ENCODE data around the gene ATRN.

ATRN gene

DNA sequence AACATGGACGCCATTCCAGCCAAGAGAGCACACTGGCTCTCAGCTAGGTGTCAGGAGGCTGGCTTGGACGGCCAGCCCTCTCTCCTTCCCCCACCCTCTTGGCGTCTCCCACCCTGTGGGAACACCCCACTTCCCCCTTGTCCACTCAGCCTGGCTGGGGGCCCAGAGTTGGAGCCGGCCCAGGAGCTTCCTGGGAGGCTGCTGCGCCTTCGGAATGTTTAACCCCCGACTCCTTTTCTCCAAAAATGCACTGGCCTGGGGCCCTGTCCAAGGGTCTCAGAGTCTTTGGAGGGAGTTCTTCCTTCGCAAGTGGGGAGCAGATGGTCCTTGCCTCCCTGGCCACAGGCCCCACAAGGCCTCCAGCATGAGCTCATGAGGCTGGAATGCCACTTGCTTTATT, 206.9 kb downstream of the ATRN start:
- DNase-seq (ENCODE audit: low spot score), result no peak

DNA sequence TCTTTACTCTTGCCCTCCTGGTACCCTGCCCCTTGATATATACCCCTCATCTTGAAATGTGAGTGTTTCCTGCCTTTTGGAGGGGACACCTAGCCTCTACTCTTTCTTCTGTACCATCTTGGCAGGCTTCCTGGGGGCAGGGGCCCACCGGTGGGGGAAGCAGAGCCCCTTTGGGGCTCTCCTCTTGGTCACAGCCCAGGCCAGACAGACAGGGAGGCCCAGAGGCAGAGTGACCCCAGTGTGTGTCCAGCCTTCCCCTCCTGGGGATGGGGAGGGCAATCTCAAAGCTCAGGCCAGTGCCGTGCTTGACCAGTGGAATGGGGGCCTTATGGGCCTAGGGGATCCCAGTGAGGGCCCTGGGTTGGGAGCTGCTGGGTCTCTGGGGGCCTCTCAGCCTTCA, 207.4 kb downstream of the ATRN start:
- no peak for DNase-seq (ENCODE audit: low spot score)

DNA sequence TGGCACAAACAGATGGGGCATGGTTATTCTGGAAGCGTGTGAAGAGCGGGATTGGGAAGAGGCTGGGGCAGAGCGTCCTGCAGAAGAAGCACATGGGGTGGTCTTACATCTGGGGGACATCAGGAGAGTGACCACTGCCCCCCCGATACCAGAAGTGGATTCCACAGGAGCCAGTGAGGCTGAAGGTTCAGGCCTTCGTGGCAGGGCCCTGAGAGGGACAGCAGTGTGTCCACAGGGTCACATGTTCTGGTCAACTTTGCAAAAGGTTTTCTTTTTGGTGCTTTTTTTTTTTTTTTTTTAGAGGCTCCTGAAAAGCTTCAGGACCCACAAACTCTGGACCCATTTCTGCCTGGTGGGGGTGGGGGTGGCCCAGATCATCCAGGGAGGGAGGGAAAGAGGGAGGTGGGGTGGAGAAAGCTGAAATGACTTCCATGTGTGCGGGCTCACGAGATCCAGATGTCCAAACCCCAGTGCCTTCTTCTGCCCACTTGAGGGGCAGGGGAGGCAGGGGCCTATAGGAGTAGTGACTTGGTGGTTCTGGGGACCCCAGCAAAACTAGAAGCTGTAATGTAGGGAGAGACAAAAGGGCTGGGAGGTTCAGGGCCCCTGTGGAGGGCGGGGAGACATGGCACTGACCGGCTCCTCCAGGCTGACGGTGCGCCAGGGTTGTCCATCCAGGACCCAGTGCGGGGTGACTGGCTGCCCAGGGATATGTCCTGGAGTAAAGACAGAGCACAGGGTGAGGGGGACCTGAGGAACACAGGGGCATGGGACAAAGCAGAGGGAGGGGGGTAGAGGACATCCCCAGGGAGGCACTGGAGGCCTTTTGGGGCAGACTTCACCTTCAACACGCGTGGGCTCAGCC, 208.3 kb downstream of the ATRN start:
- no peak for DNase-seq (ENCODE audit: low spot score)

DNA sequence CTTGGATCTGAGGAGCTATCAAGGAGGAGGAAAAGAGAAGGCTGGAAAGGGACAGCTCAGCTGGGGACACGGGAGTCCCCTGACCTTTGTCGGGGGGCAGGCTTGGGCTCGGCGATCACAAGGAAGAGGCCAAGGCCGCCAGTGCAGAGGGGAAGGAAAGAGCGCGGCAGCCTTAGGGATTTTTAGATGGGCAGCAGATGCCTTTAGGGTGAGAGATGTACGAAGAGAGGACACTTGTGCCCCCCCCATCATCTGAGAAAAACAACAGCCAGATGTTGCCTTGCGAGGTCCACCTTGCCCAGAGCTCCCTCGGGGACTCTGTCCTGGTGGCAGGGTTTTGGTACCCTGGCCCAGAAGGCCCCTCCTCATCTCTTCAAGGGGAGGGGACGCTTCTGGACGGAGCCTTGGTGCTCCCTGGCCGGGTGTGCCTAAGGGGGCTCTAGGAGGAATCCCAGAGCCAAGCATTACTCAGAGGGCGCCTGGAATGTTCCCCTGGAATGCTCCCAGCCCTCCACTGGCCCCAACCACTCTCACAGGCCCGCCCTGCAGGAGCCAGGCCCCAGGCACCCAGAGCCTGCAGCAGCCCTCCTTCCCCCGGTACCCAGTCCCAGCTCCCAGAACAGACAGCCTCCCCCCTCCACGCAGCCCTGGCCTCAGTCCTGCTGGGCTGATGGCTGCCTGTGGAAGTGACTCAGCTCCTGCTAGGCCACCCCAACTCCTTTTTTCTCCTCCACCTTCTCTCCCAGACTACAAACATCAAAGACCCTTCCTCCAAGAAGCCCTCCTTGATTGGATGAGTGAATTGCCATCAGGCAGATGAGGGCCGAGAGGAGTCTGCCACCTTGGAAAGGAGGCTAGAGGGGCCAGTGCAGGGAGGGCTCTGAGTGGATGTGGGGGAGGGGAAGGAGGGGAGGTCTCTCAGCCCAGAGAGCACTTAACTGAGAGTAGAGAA, 209.2 kb downstream of the ATRN start:
- no peak for DNase-seq (ENCODE audit: low spot score)

DNA sequence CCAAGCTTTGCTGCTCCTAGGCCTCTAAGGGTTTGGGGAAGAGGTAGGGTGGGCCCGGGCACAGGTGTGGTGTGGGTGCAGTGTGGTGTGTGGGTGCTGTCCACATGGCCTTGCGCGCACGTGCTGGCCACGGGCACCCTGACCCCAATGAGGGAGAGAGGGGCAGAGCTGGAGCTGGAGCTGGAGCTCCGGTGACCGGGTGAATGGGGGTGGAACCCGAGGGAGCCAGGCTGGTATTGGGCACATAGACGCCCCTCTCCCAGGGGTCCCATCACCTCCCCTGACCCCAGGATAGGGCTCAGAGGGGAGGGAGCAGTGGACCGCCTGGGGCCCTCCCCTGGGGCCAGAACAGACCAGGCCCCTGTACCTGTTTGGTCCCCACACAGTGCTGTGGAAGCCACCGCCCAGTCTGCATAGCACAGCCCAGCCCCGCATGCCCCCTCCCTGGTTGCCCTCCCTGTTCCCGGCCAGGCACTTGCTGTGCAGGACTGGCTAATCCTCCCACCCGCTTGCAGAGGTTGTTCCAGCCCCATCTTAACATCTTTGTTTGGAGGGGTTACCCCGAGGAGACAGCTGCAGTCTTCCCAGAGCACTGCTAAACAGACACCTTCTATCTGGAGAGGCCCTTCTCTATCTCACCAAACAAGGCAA, 210.0 kb downstream of the ATRN start:
- DNase-seq (ENCODE audit: low spot score), result no peak

- DNase-seq (ENCODE audit: low spot score), result no peak
Measured at GRCh38 chr20:3681352-3681930, 210.6 kb downstream of the ATRN start.

- peak; percentile 71 for DNase-seq (ENCODE audit: low spot score)
Measured at GRCh38 chr20:3681931-3682781, 211.3 kb downstream of the ATRN start, which contains the start of gene ADAM33. Gene ADAM33 (minus strand): TSS chr20:3682010. CDS start chr20:3682004, 6 bp downstream.

DNA sequence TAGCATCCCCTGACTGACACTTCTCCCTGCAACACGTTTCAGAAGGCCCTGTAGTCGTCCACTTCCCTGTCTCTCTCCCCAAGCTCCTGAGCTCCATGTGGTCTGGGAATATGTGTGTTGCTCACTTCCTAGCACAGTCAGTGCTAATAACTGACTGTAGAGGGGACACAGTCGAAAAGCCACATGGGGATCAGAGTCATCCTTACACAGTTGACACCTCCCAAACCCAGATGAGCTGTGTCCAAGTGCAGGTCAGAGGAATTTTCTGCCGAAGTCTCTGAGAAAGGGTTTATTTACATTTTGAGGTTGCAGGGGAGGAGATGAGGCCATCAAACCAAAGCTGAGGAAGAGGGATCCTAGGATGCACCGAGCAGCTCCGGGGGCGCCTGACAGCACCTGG, 214.5 kb downstream of the ATRN start:
- no peak for DNase-seq (ENCODE audit: low spot score)

GRCh38 chr20:3686421-3686820, 215.6 kb downstream of the ATRN start:
- no peak for DNase-seq (ENCODE audit: low spot score)

DNA sequence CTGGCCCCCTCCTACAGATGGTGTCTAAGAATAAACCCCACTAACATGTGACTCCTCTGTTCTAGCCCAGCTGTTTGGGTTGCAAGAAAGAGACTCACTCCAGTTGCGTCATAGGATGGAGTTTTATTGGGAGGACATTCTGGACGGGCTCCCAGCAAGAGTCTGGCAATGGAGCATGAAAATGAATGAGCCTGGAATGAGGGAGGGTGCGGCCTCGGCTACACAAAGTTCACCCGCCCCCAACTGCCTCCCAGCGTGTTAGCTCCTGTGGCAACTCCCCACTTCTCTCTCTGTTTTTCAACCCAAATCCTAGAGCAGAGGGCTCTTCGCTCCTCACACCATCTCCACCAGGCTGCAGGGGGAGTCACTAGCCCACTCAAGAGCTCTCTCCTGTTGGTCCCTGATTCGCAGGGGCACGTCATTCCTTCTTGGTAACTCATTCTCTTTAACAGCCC, 216.1 kb downstream of the ATRN start:
- peak; percentile 42 for DNase-seq (ENCODE audit: low spot score)

- DNase-seq (ENCODE audit: low spot score), result peak; percentile 77
Measured at GRCh38 chr20:3687655-3688054, 216.8 kb downstream of the ATRN start.

- no peak for DNase-seq (ENCODE audit: low spot score)
Measured at GRCh38 chr20:3689978-3690377, 219.2 kb downstream of the ATRN start.

DNA sequence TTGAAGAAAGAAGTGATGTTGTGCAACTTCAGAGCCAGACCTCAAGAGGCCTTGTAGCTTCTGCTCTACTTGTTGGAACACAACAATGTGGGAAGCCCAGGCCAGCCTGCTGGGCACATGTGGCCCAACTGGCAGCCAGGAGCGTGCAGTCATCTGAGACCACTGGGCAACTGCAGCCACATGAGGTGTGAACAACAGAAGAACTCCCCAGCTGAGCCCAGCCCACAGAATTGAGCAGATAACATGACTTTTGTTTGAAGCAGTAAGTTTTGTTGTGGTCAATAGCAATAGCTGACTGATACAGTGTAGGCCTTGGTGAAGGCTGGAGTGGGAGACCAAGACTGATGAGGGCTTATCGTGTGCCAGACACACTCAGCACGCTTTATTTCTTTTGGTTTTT, 219.6 kb downstream of the ATRN start:
- DNase-seq (ENCODE audit: low spot score), result no peak

- DNase-seq (ENCODE audit: low spot score), result no peak
Measured at GRCh38 chr20:3691306-3691705, 220.5 kb downstream of the ATRN start.

DNA sequence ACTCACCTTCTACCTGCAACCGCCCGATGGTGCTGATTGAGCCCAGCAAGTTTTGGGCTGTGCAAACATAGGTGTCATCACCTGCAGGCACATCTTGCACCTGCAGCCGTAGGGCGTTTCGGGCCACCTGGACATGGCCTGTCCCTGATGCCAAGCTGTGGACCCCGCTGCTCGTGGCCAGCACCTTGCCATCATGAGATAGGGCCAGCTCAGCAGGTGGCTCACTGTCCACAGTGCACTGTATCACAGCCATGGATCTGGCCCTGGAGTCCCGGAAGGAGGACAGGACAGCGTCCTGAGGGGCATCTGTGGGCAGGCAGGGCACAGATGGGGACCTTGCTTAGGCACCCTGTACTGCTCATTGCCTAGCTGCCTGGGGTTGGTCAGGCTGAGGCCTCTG, 221.1 kb downstream of the ATRN start:
- no peak for DNase-seq (ENCODE audit: low spot score)

- no peak for DNase-seq (ENCODE audit: low spot score)
Measured at GRCh38 chr20:3692706-3693294, 222.0 kb downstream of the ATRN start.

- DNase-seq (ENCODE audit: low spot score), result no peak
Measured at GRCh38 chr20:3693376-3693775, 222.6 kb downstream of the ATRN start.

DNA sequence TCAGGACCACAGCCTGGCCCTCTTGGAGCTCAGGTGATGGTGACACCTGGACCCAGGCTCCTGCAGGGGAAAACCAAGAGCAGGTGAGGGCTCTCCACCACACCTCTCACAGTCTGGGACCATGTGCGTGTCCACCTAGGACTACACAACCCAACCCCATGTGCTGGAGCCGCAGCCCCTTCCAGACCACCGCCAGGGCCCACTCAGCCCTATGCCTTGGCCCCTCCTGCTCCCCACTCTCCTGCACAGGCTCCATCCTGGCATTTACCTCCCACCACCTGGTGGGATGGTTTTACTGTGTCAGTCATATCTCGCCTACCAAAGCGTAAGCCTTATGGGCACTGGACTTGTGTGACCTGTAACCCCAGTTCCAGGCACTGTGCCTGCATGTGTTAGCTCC, 224.0 kb downstream of the ATRN start:
- no peak for DNase-seq (ENCODE audit: low spot score)

GRCh38 chr20:3696200-3696599, 225.4 kb downstream of the ATRN start:
- DNase-seq (ENCODE audit: low spot score), result peak; percentile 71

GRCh38 chr20:3696745-3697587, 226.1 kb downstream of the ATRN start:
- no peak for DNase-seq (ENCODE audit: low spot score)
